GM19452 (cell line): ENCODE results near the gene LST1.
A peak's percentile ranks its signal among the peaks of the same experiment; 100 is the strongest.

Experiments used
- ATAC-seq: cut with Tn5 transposase; IDR thresholded peaks from one replicate; pipeline ENCODE4 v1.9.1; 2021; ENCODE audit not compliant: unreplicated experiment

LST1 gene

DNA sequence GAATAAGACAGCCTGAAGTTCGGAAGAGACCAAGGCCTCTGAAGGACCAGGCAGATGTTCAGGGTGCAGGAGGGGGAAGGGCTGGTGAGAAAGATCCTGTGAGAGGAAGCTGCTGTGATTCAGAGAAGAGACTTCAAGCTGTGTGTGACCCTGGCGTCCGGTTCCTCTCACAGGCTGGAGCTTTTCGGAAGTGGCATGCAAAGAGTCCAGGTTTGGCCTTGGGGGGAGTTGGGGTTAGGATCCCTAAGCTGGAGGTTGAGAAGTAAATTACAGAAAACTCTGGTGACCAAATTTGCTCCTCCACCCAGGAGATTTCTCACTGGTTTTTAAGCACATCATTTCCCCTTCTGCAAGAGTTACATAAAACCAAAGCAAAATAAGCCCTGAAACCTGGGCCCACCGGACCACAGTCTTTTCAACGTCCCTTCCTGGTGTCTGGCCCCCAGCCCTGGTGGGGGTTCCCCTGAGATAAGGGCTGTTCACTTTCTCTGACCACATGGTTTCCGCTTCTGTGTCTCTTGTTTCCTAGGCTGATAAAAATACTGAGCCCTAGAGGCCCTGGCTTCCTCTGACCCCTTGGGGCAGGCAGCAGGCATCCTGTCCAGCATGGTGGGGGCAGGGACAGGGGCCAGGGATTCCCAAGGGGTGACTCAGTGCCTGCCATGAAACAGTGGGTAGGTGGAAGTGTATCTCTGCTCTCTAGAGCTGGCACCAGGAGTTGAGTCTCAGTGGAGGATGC, 25.9 kb upstream of the LST1 start:
- ATAC-seq: peak; percentile 57

DNA sequence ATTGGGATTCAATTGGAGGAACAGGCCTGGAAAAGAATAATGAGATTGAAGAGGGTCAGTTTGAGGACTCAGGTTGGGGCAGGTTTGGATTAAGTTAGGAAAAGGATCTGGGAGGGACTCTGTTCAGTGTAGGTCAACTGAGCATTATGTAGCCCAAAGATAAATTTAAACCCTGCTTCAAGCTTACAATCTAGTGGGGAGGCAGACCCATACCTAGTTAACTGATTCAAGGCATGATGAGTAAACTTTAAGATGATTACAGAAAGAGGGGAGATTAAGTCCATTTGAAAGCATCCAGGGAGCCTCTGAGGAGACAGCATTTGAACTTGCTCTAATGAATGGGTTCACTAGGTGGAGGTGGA, 25.4 kb upstream of the LST1 start:
- no peak for ATAC-seq

DNA sequence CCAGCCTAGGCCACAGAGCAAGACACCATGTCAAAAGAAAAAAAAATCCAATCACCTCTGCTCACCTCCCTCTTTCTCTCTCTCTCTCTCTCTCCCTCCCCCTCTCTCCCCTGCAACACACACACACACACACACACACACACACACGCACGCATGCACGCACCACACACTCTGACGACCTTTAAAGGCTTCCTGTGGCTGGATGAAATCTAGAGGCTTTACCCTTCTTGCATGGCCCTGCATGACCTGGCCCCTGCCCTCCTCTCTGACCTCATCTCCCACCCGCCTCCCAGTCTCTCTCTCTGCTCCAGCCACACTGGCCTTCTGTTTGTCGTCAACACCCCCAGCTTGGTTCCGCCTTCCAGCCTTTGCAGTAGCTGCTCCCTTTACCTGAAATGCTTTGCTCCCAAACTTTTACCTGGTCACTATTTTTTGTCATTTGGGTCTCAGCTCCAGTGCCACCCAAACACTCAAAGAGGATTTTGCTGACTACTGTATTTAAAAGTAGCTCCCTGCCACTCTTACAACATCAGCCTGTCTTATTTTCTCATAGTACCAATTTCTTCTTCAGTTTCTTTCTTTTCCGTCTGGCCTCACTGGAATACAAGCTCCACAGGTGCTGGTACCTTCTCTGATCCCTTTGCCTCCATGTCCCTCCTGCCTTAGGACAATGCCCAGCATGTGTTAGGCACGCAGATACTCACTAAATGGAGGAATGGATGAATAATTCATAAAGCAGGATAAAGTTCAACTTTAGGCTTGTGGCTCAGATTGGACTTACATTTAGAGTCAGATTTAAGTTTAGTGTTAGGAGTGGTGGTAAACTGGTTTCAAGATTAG, 18.3 kb upstream of the LST1 start:
- ATAC-seq: no peak

DNA sequence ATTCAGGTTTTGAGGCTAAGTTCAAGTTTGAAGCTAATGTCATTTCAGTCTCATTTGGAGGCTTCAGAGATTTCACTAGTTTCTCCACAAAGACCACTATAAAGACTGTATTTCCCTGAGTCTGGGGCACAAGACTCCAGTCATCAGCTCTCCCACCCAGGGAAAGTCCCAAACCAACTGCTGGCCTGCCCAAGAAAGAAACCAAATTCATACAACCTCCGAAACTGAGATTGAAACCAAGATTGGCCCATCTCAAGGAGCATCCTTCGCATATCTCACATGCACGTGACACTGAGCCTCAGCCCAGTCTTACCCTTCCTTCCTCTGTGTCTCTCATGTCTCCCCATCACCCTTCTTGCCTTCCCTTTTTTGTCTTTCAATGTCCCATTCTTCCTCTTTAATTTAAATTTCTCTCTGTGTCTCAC, 17.5 kb upstream of the LST1 start:
- ATAC-seq: peak; percentile 62

DNA sequence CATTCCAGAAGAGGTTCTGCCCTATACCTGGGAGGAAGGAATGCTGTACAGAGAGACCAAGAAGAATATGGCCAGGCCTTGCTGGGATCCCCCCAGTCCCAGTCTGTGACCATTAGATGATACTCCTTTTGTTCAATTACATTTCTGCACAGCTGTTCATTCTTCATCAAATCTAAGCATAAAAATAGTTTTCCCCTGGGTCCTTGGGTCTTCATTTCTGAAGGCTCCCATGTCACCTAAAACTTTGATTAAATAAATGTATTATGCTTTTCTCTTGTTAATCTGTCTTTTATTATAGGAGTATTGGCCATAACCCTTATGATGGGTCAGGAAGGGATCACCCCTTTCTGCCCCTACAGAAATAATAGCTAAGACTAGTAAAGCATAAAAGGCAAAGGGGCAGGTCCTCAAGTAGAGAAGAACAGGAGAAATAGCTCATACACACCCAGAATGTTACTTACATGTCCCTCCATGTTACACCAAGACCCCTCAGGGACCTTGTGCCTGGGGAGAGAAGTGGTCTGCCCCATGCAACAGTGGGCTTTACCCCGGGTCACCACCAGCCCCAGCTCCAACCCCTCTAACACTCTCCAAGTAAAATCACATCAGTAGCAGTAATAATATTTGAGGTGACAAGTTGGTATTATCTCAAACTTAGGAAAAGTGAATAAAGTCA, 16.1 kb upstream of the LST1 start:
- ATAC-seq: no peak

DNA sequence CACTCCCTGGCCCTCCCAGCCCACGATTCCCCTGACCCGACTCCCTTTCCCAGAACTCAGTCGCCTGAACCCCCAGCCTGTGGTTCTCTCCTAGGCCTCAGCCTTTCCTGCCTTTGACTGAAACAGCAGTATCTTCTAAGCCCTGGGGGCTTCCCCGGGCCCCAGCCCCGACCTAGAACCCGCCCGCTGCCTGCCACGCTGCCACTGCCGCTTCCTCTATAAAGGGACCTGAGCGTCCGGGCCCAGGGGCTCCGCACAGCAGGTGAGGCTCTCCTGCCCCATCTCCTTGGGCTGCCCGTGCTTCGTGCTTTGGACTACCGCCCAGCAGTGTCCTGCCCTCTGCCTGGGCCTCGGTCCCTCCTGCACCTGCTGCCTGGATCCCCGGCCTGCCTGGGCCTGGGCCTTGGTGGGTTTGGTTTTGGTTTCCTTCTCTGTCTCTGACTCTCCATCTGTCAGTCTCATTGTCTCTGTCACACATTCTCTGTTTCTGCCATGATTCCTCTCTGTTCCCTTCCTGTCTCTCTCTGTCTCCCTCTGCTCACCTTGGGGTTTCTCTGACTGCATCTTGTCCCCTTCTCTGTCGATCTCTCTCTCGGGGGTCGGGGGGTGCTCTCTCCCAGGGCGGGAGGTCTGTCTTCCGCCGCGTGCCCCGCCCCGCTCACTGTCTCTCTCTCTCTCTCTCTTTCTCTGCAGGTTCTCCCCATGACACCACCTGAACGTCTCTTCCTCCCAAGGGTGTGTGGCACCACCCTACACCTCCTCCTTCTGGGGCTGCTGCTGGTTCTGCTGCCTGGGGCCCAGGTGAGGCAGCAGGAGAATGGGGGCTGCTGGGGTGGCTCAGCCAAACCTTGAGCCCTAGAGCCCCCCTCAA, 13.8 kb upstream of the LST1 start, which contains the start of gene LTA:
Gene LTA, plus strand, starts transcription at position 249 of the 871 bp plus-strand sequence. Its CDS starts 454 bp downstream, at position 703.
- peak; percentile 49 for ATAC-seq

DNA sequence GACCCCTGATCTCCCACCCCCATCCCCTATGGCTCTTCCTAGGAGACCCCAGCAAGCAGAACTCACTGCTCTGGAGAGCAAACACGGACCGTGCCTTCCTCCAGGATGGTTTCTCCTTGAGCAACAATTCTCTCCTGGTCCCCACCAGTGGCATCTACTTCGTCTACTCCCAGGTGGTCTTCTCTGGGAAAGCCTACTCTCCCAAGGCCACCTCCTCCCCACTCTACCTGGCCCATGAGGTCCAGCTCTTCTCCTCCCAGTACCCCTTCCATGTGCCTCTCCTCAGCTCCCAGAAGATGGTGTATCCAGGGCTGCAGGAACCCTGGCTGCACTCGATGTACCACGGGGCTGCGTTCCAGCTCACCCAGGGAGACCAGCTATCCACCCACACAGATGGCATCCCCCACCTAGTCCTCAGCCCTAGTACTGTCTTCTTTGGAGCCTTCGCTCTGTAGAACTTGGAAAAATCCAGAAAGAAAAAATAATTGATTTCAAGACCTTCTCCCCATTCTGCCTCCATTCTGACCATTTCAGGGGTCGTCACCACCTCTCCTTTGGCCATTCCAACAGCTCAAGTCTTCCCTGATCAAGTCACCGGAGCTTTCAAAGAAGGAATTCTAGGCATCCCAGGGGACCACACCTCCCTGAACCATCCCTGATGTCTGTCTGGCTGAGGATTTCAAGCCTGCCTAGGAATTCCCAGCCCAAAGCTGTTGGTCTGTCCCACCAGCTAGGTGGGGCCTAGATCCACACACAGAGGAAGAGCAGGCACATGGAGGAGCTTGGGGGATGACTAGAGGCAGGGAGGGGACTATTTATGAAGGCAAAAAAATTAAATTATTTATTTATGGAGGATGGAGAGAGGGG, 12.6 kb upstream of the LST1 start:
- no peak for ATAC-seq

DNA sequence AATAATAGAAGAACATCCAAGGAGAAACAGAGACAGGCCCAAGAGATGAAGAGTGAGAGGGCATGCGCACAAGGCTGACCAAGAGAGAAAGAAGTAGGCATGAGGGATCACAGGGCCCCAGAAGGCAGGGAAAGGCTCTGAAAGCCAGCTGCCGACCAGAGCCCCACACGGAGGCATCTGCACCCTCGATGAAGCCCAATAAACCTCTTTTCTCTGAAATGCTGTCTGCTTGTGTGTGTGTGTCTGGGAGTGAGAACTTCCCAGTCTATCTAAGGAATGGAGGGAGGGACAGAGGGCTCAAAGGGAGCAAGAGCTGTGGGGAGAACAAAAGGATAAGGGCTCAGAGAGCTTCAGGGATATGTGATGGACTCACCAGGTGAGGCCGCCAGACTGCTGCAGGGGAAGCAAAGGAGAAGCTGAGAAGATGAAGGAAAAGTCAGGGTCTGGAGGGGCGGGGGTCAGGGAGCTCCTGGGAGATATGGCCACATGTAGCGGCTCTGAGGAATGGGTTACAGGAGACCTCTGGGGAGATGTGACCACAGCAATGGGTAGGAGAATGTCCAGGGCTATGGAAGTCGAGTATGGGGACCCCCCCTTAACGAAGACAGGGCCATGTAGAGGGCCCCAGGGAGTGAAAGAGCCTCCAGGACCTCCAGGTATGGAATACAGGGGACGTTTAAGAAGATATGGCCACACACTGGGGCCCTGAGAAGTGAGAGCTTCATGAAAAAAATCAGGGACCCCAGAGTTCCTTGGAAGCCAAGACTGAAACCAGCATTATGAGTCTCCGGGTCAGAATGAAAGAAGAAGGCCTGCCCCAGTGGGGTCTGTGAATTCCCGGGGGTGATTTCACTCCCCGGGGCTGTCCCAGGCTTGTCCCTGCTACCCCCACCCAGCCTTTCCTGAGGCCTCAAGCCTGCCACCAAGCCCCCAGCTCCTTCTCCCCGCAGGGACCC, 11.7 kb upstream of the LST1 start:
- ATAC-seq: no peak

DNA sequence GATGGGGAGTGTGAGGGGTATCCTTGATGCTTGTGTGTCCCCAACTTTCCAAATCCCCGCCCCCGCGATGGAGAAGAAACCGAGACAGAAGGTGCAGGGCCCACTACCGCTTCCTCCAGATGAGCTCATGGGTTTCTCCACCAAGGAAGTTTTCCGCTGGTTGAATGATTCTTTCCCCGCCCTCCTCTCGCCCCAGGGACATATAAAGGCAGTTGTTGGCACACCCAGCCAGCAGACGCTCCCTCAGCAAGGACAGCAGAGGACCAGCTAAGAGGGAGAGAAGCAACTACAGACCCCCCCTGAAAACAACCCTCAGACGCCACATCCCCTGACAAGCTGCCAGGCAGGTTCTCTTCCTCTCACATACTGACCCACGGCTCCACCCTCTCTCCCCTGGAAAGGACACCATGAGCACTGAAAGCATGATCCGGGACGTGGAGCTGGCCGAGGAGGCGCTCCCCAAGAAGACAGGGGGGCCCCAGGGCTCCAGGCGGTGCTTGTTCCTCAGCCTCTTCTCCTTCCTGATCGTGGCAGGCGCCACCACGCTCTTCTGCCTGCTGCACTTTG, 10.7 kb upstream of the LST1 start, which contains the start of gene TNF:
Gene TNF, plus strand, starts transcription at position 231 of the 567 bp plus-strand sequence. Its CDS starts 177 bp downstream, at position 408.
- ATAC-seq: no peak

DNA sequence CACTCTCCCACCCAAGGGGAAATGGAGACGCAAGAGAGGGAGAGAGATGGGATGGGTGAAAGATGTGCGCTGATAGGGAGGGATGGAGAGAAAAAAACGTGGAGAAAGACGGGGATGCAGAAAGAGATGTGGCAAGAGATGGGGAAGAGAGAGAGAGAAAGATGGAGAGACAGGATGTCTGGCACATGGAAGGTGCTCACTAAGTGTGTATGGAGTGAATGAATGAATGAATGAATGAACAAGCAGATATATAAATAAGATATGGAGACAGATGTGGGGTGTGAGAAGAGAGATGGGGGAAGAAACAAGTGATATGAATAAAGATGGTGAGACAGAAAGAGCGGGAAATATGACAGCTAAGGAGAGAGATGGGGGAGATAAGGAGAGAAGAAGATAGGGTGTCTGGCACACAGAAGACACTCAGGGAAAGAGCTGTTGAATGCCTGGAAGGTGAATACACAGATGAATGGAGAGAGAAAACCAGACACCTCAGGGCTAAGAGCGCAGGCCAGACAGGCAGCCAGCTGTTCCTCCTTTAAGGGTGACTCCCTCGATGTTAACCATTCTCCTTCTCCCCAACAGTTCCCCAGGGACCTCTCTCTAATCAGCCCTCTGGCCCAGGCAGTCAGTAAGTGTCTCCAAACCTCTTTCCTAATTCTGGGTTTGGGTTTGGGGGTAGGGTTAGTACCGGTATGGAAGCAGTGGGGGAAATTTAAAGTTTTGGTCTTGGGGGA, 10.0 kb upstream of the LST1 start:
- no peak for ATAC-seq

DNA sequence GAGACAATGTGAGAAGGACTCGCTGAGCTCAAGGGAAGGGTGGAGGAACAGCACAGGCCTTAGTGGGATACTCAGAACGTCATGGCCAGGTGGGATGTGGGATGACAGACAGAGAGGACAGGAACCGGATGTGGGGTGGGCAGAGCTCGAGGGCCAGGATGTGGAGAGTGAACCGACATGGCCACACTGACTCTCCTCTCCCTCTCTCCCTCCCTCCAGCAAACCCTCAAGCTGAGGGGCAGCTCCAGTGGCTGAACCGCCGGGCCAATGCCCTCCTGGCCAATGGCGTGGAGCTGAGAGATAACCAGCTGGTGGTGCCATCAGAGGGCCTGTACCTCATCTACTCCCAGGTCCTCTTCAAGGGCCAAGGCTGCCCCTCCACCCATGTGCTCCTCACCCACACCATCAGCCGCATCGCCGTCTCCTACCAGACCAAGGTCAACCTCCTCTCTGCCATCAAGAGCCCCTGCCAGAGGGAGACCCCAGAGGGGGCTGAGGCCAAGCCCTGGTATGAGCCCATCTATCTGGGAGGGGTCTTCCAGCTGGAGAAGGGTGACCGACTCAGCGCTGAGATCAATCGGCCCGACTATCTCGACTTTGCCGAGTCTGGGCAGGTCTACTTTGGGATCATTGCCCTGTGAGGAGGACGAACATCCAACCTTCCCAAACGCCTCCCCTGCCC, 9.0 kb upstream of the LST1 start:
- ATAC-seq: no peak

DNA sequence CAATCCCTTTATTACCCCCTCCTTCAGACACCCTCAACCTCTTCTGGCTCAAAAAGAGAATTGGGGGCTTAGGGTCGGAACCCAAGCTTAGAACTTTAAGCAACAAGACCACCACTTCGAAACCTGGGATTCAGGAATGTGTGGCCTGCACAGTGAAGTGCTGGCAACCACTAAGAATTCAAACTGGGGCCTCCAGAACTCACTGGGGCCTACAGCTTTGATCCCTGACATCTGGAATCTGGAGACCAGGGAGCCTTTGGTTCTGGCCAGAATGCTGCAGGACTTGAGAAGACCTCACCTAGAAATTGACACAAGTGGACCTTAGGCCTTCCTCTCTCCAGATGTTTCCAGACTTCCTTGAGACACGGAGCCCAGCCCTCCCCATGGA, 8.5 kb upstream of the LST1 start:
- no peak for ATAC-seq

DNA sequence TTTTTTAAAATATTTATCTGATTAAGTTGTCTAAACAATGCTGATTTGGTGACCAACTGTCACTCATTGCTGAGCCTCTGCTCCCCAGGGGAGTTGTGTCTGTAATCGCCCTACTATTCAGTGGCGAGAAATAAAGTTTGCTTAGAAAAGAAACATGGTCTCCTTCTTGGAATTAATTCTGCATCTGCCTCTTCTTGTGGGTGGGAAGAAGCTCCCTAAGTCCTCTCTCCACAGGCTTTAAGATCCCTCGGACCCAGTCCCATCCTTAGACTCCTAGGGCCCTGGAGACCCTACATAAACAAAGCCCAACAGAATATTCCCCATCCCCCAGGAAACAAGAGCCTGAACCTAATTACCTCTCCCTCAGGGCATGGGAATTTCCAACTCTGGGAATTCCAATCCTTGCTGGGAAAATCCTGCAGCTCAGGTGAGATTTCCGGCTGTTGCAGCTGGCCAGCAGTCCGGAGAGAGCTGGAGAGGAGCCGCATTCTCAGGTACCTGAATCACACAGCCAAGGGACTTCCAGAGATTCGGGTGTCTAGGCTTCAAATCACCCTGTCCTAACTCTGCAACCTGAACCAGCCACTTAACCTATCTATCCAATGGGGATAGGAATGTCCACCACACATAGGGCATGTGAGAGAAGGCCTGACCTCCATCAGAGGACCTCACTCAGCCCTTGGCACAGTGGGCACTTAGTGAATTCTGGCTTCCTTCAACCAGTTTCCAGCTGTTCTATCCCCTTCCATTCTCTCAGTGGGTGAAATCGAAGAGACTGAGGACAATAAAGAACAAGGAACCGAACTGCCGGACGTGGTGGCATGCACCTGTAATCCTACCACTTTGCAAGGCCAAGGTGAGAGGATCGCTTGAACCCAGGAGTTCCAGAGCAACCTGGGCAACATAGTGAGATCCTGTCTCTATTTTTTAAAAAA, 7.6 kb upstream of the LST1 start:
- ATAC-seq: no peak

DNA sequence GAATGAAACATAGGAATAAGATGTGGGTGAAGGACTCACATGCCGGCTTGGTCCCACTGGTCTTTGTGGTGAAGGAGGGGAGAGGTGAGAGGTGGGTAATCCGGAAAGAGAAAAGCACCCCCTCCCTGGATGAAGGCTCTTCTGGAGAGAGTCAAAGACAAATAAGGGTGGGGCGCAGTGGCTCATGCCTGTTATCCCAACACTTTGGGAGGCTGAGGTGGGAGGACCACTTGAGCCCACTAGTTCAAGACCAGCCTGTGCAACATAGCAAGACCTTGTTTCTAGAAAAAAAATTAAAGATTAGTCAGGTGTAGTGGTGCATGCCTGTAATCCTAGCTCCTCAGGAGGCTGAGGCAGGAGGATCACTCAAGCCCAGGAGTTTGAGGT, 7.0 kb upstream of the LST1 start:
- ATAC-seq: no peak

DNA sequence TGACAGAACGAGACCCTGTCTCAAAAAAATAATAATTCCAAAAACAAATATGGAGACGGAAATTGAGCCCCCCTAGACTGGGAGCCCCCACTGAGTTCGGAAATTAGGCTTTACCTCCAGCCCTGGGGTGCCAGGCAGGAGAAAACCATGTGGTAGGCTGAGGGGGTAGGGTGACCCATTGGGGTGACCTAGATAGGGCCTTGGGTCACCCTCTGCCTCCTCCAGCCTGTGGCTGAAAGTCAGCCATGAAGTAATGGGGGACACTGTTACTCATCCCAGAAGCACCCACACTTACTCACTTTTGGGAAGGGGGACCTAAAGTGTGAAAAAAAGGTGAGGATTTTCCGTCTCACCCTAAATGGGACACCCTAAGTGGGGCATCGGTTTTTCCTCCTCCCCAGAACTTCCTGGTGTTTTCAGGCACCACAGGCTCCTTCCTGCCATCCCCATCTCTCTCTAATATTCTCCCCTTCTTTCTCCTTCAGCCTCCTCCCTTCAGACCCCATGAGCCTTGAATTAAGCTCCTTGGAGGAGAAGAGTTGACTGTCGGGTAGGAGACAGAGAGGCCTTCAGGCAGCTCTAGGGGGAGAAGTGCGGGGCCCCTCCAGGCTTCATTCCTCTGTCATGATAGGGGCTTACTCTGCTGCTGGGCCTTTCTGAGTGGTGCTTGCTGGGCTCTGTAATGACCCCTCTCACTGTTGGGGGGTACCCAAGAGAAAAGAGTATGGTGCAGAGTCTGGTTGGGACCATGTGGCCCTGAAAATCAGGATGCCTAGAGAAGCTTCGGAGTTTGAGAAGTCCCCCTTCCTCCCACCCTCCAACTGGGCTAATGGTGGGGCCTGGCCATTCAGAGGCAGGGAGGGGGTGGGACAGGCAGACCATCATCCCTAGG, 6.3 kb upstream of the LST1 start:
- no peak for ATAC-seq
